Measurements from ENCODE around the gene HM13. TPM values are rescaled to one million over a fixed set of nuclear protein-coding genes. Genes with fewer than 3 reads are reported as not detected.

Gene HM13
- total and polyA plus RNA-seq, 9 of the 15 experiments (the other 6 are each of a cell fraction or from before 2014, with no cell fraction given) = 7.7 to 136 (median 74.5) TPM

DNA sequence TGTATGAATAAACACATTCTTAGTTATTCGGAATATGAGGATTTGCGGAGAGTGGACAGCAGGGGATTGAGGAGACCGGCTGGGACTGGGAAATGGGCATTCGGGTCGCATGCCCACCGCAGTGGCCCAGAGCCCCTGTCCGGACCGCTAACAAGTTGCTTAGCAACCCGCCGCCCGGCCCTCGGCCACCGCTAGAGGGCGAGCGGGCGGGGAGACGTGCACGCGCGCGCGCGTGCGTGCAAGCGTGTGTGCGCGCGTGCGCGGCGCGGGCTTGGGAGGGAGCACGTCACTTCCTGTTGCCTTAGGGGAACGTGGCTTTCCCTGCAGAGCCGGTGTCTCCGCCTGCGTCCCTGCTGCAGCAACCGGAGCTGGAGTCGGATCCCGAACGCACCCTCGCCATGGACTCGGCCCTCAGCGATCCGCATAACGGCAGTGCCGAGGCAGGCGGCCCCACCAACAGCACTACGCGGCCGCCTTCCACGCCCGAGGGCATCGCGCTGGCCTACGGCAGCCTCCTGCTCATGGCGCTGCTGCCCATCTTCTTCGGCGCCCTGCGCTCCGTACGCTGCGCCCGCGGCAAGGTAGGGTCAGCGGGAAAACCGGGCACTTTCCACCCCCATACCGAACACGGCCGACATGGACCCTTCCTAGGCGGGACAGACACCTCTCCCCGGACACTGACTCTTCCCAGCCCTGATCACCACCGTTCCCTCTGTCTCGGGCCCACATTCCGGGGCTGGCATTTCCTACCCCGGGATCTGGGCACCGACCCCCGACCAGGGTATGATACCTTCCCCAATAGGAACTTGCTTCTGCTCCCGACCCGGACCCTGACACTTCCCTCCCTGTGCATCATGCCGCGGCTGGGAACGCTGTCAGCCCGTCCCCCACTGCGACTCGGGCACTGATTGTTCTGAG, at the start of gene HM13 (continued):
- no peak for TF ChIP-seq MAFG (tag; conservative IDR thresholded peaks at IDR 0.05)
- TF ChIP-seq IRF2 (CRISPR knock-in tag; IDR thresholded peaks at IDR 0.05) = 0 out of 2 replicates have a peak, but pooled peaks have one; percentile 48
- TF ChIP-seq ZNF23 (CRISPR knock-in tag; IDR thresholded peaks at IDR 0.05) = no peak
- no peak for TF ChIP-seq ETV6 (IDR thresholded peaks at IDR 0.05; ENCODE audit: borderline replicate concordance in 1 of 2, low read depth in 2 of 2, low read length in 1 of 2)
- no peak for TF ChIP-seq ETV6 (CRISPR knock-in tag; IDR thresholded peaks at IDR 0.05; ENCODE audit: borderline replicate concordance)
- TF ChIP-seq CLOCK (CRISPR knock-in tag; IDR thresholded peaks at IDR 0.05; ENCODE audit: borderline replicate concordance) = no peak
- TF ChIP-seq ZNF583 (CRISPR knock-in tag; IDR thresholded peaks at IDR 0.05) = peak; percentile 92
- TF ChIP-seq, protein P1, sequence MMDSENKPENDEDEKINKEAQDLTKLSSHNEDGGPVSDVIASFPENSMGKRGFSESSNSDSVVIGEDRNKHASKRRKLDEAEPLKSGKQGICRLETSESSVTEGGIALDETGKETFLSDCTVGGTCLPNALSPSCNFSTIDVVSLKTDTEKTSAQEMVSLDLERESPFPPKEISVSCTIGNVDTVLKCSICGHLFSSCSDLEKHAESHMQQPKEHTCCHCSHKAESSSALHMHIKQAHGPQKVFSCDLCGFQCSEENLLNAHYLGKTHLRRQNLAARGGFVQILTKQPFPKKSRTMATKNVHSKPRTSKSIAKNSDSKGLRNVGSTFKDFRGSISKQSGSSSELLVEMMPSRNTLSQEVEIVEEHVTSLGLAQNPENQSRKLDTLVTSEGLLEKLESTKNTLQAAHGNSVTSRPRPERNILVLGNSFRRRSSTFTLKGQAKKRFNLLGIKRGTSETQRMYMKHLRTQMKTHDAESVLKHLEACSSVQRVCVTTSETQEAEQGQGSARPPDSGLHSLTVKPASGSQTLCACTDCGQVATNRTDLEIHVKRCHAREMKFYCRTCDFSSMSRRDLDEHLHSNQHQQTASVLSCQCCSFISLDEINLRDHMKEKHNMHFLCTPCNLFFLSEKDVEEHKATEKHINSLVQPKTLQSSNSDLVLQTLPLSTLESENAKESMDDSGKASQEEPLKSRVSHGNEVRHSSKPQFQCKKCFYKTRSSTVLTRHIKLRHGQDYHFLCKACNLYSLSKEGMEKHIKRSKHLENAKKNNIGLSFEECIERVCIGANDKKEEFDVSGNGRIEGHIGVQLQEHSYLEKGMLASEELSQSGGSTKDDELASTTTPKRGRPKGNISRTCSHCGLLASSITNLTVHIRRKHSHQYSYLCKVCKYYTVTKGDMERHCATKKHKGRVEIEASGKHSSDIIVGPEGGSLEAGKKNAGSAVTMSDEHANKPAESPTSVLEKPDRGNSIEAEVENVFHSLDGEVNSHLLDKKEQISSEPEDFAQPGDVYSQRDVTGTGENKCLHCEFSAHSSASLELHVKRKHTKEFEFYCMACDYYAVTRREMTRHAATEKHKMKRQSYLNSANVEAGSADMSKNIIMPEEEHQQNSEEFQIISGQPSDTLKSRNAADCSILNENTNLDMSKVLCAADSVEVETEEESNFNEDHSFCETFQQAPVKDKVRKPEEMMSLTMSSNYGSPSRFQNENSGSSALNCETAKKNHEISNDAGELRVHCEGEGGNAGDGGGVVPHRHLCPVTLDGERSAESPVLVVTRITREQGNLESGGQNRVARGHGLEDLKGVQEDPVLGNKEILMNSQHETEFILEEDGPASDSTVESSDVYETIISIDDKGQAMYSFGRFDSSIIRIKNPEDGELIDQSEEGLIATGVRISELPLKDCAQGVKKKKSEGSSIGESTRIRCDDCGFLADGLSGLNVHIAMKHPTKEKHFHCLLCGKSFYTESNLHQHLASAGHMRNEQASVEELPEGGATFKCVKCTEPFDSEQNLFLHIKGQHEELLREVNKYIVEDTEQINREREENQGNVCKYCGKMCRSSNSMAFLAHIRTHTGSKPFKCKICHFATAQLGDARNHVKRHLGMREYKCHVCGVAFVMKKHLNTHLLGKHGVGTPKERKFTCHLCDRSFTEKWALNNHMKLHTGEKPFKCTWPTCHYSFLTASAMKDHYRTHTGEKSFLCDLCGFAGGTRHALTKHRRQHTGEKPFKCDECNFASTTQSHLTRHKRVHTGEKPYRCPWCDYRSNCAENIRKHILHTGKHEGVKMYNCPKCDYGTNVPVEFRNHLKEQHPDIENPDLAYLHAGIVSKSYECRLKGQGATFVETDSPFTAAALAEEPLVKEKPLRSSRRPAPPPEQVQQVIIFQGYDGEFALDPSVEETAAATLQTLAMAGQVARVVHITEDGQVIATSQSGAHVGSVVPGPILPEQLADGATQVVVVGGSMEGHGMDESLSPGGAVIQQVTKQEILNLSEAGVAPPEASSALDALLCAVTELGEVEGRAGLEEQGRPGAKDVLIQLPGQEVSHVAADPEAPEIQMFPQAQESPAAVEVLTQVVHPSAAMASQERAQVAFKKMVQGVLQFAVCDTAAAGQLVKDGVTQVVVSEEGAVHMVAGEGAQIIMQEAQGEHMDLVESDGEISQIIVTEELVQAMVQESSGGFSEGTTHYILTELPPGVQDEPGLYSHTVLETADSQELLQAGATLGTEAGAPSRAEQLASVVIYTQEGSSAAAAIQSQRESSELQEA (IDR thresholded peaks at IDR 0.05; ENCODE audit: low read depth) = no peak
- TF ChIP-seq, protein P2, sequence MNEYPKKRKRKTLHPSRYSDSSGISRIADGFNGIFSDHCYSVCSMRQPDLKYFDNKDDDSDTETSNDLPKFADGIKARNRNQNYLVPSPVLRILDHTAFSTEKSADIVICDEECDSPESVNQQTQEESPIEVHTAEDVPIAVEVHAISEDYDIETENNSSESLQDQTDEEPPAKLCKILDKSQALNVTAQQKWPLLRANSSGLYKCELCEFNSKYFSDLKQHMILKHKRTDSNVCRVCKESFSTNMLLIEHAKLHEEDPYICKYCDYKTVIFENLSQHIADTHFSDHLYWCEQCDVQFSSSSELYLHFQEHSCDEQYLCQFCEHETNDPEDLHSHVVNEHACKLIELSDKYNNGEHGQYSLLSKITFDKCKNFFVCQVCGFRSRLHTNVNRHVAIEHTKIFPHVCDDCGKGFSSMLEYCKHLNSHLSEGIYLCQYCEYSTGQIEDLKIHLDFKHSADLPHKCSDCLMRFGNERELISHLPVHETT (CRISPR knock-in tag; conservative IDR thresholded peaks at IDR 0.05 in 1 of 2, IDR thresholded peaks at IDR 0.05 in 1 of 2) = peak in 1 of 2 experiments; percentile 91; a peak in 2 of 4 replicates
- TF ChIP-seq, protein P3, sequence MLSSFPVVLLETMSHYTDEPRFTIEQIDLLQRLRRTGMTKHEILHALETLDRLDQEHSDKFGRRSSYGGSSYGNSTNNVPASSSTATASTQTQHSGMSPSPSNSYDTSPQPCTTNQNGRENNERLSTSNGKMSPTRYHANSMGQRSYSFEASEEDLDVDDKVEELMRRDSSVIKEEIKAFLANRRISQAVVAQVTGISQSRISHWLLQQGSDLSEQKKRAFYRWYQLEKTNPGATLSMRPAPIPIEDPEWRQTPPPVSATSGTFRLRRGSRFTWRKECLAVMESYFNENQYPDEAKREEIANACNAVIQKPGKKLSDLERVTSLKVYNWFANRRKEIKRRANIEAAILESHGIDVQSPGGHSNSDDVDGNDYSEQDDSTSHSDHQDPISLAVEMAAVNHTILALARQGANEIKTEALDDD (IDR thresholded peaks at IDR 0.05) = no peak
